Stimulated activated CD4-positive, alpha-beta T cell treated with anti-CD3 and anti-CD28 coated beads, Interleukin-1b, Interleukin-23, amount 100 ng/mL, for 48 hours (primary cell): ENCODE data around the gene MLXIPL.
"Not testable (repeated sequence)": the region's sequence is repeated elsewhere in the genome, so short reads cannot be mapped to it uniquely, and the experiment has no call there.

Experiments
- DNase-seq: peaks from one replicate; pipeline ENCODE4 v3.0.0-alpha.2; 2020

Gene MLXIPL

GRCh38 chr7:73573791-73574190 lies 50.5 kb downstream of the MLXIPL start:
- no peak for DNase-seq

GRCh38 chr7:73573276-73573675 lies 51.0 kb downstream of the MLXIPL start:
- no peak for DNase-seq

GRCh38 chr7:73572767-73573186 lies 51.5 kb downstream of the MLXIPL start:
- no peak for DNase-seq

- no peak for DNase-seq
Observed at GRCh38 chr7:73570977-73571376, 53.3 kb downstream of the MLXIPL start.

- DNase-seq, result no peak
Observed at GRCh38 chr7:73570521-73570920, 53.8 kb downstream of the MLXIPL start.

GRCh38 chr7:73569042-73569608 lies 55.2 kb downstream of the MLXIPL start:
- no peak for DNase-seq

- no peak for DNase-seq
Observed at GRCh38 chr7:73567846-73568685, 56.3 kb downstream of the MLXIPL start.

GRCh38 chr7:73567140-73567539 lies 57.2 kb downstream of the MLXIPL start:
- DNase-seq, result no peak

- DNase-seq, result not testable (repeated sequence)
Observed at GRCh38 chr7:73566431-73566830, 57.9 kb downstream of the MLXIPL start.

- DNase-seq, result no peak
Observed at GRCh38 chr7:73565675-73566340, 58.5 kb downstream of the MLXIPL start.

GRCh38 chr7:73560109-73560835 lies 64.0 kb downstream of the MLXIPL start:
- DNase-seq, result peak; percentile 28

- peak; percentile 72 for DNase-seq
Observed at GRCh38 chr7:73557397-73558257, 66.7 kb downstream of the MLXIPL start, which contains the start of gene BCL7B. Gene BCL7B, minus strand, starts transcription at chr7:73557690. Its CDS starts 112 bp downstream, at chr7:73557578.

- peak; percentile 90 for DNase-seq
Observed at GRCh38 chr7:73557108-73557396, 67.3 kb downstream of the MLXIPL start.

- DNase-seq, result no peak
Observed at GRCh38 chr7:73556208-73557107, 67.9 kb downstream of the MLXIPL start.

- no peak for DNase-seq
Observed at GRCh38 chr7:73555411-73555982, 68.8 kb downstream of the MLXIPL start.

GRCh38 chr7:73550093-73550492 lies 74.2 kb downstream of the MLXIPL start:
- DNase-seq, result not testable (repeated sequence)

GRCh38 chr7:73549176-73549575 lies 75.1 kb downstream of the MLXIPL start:
- DNase-seq, result no peak

- DNase-seq, result no peak
Observed at GRCh38 chr7:73547841-73548240, 76.5 kb downstream of the MLXIPL start.

GRCh38 chr7:73544678-73545077 lies 79.6 kb downstream of the MLXIPL start:
- DNase-seq, result no peak
